OCI-LY7 (cell line): Measurements from ENCODE around the gene CENPK. TPM values are rescaled to one million over a fixed set of nuclear protein-coding genes. Genes with fewer than 3 reads are reported as not detected.

Source experiments
- BruUV-seq: library from RNA; stranded (reverse); fragments of 400-500 nt; replicated peaks from 2 replicates; lab custom pipeline; 2021; lab: Mats Ljungman, UMichigan
- CTCF ChIA-PET: fragments of 300-600 bp; sonication (Branson Sonifier 250); formaldehyde crosslinking; loops from one replicate; lab custom pipeline; 2022; ENCODE audit warnings: antibody characterized with exemption; ENCODE audit not compliant: unreplicated experiment; lab: Charles Lee
- POLR2A ChIA-PET: fragments of 300-600 bp; sonication (Branson Sonifier 250); formaldehyde crosslinking; loops from one replicate; lab custom pipeline; 2022; ENCODE audit warnings: antibody characterized with exemption; lab: Charles Lee
- DNase-seq: peaks from one replicate; pipeline ENCODE4 v3.0.0-alpha.2; 2015; ENCODE audit warnings: low spot score
- H2AFZ ChIP-seq: fragments of 200-600 bp; sonication (generic), shearing (Covaris generic); 2 replicates; pipeline ENCODE4 v1.6.1; 2014; ENCODE audit warnings: mild to moderate bottlenecking, antibody characterized with exemption, low read length, moderate library complexity
- H3K27ac ChIP-seq: fragments of 200-600 bp; sonication (generic); 2 replicates; pipeline ENCODE4 v1.5.1; 2014; ENCODE audit warnings: mixed run types, low read depth, mild to moderate bottlenecking, moderate library complexity, low read length, inconsistent platforms; ENCODE audit not compliant: poor library complexity, severe bottlenecking
- H3K36me3 ChIP-seq: fragments of 200-600 bp; sonication (generic); 2 replicates; pipeline ENCODE4 v1.6.1; 2014; ENCODE audit warnings: mild to moderate bottlenecking, antibody characterized with exemption, low read length, moderate library complexity, mixed read lengths; ENCODE audit not compliant: insufficient read depth
- H3K4me1 ChIP-seq: fragments of 200-600 bp; sonication (generic); 2 replicates; pipeline ENCODE4 v1.5.1; 2014; ENCODE audit warnings: mild to moderate bottlenecking, low read length; ENCODE audit not compliant: insufficient read depth, poor library complexity, severe bottlenecking
- H3K4me2 ChIP-seq: fragments of 200-600 bp; sonication (generic); 2 replicates; pipeline ENCODE4 v1.6.1; 2014; ENCODE audit warnings: mild to moderate bottlenecking, low read length
- H3K4me3 ChIP-seq: fragments of 200-600 bp; sonication (generic); 2 replicates; pipeline ENCODE4 v1.5.1; 2014; ENCODE audit warnings: mild to moderate bottlenecking, low read depth, low read length; ENCODE audit not compliant: poor library complexity, severe bottlenecking
- H3K79me2 ChIP-seq: fragments of 200-600 bp; sonication (generic); 2 replicates; pipeline ENCODE4 v1.6.1; 2016; ENCODE audit warnings: low read depth, mild to moderate bottlenecking, low read length, moderate library complexity, mixed read lengths; ENCODE audit not compliant: insufficient read depth
- H3K9me2 ChIP-seq: fragments of 200-600 bp; sonication (generic); 2 replicates; pipeline ENCODE4 v1.6.1; 2016; ENCODE audit warnings: mild to moderate bottlenecking, low read length, mixed read lengths; ENCODE audit not compliant: insufficient read depth
- H3K9me3 ChIP-seq: fragments of 200-600 bp; sonication (generic); 2 replicates; pipeline ENCODE4 v1.6.1; 2014; ENCODE audit warnings: mild to moderate bottlenecking, mixed run types, low read length, mixed read lengths
- H4K20me1 ChIP-seq: fragments of 200-600 bp; sonication (generic); 2 replicates; pipeline ENCODE4 v1.6.1; 2014; ENCODE audit warnings: mild to moderate bottlenecking, antibody characterized with exemption, low read length, moderate library complexity, mixed read lengths; ENCODE audit not compliant: insufficient read depth
- EZH2phosphoT487 ChIP-seq: fragments of 200-600 bp; sonication (generic); IDR thresholded peaks from 2 replicates; pipeline ENCODE4 v1.6.1; 2018; ENCODE audit warnings: low read depth, borderline replicate concordance, mild to moderate bottlenecking, mixed run types, antibody characterized with exemption, low read length, moderate library complexity, mixed read lengths
- intact Hi-C: fragments of 100-400 bp; cut with micrococcal nuclease; formaldehyde crosslinking; loops from one replicate; pipeline ENCODE4 v1.10.0; 2022; ENCODE audit not compliant: unreplicated experiment
- total RNA-seq, 2 experiments: library from RNA; depleted of rRNA in 1 of 2; stranded (reverse); fragments of >200 nt in 1 of 2; shearing (Covaris generic) in 1 of 2; gene quantifications; 2 replicates each; pipeline ENCODE4 v1.2.3, GENCODE V29; 2014 to 2022
- TF ChIP-seq, protein P1 (sequence below): fragments of 200-600 bp; sonication (generic); conservative IDR thresholded peaks from 2 replicates; pipeline ENCODE4 v1.5.1; 2014; ENCODE audit warnings: mild to moderate bottlenecking, antibody characterized with exemption, low read length, moderate library complexity, mixed read lengths

The CENPK gene
- total RNA-seq, 2 experiments from 2014 or later: 52.6 to 90.0 TPM

DNA sequence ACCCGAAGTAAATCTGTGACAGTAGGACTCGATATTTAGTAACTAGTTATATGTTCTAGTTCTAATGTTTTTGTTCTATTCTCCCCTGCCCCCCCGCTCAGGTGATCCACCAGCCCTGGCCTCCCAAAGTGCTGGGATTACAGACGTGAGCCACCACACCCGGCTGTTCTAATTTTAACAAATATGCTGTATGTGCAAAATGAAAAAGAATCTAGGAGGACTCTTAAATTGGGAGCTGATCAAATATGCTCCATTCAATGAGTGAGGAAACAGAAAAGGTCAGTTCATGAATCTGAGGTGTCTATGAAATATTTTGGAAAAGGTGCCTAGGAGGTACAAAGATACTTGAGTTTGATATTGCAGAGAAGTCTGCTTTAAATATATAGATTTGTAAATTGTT, 16.8 kb downstream of the CENPK start:
- Histone ChIP-seq H3K9me2 (no peaks in the 10 kb centered on the region), H3K4me3 (no peak overlapping the region), H3K79me2 (no peaks in the 10 kb centered on the region), H2AFZ (no peak overlapping the region), H3K9me3 (no peaks in the 10 kb centered on the region), H3K4me2 (no peak overlapping the region), H3K27ac (no peak overlapping the region), H3K36me3 (peaks cover 99% of the 10 kb centered on the region), H4K20me1 (no peaks in the 10 kb centered on the region), H3K4me1 (no peaks in the 10 kb centered on the region)
- ChIA-PET POLR2A (interaction anchor here (1.7 kb wide), 1 partner anchor 10 kb away, joined by 11 read pairs; no protein-coding TSS in a partner anchor), CTCF (no interaction called here)
- TF ChIP-seq EZH2phosphoT487: no peak
- TF ChIP-seq, protein P1, sequence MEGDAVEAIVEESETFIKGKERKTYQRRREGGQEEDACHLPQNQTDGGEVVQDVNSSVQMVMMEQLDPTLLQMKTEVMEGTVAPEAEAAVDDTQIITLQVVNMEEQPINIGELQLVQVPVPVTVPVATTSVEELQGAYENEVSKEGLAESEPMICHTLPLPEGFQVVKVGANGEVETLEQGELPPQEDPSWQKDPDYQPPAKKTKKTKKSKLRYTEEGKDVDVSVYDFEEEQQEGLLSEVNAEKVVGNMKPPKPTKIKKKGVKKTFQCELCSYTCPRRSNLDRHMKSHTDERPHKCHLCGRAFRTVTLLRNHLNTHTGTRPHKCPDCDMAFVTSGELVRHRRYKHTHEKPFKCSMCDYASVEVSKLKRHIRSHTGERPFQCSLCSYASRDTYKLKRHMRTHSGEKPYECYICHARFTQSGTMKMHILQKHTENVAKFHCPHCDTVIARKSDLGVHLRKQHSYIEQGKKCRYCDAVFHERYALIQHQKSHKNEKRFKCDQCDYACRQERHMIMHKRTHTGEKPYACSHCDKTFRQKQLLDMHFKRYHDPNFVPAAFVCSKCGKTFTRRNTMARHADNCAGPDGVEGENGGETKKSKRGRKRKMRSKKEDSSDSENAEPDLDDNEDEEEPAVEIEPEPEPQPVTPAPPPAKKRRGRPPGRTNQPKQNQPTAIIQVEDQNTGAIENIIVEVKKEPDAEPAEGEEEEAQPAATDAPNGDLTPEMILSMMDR: no peak
- BruUV-seq: no TSS peak
- intact Hi-C loops: no loop called here
- DNase-seq: no peak

DNA sequence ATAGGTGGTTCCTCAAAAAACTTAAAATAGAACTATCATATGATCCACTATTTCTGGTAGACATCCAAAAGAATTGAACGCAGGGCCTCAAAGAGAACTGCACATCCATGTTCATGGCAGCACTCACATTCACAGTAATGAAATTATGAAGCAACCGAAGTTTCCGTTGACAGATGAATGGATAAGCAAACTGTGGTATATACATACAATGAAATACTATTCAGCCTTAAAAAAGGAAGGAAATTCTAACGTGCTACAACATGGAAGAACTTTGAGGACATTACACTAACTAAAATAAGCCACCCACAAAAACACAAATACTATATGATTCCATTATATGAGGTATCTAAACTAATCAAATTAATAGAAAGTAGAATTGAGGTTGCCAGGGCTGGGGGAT, 18.5 kb downstream of the CENPK start:
- intact Hi-C loops: no loop called here
- Histone ChIP-seq H3K79me2 (no peaks in the 10 kb centered on the region), H3K36me3 (peaks cover 98% of the 10 kb centered on the region), H3K4me3 (no peak overlapping the region), H3K4me2 (no peak overlapping the region), H4K20me1 (no peaks in the 10 kb centered on the region), H3K9me2 (no peaks in the 10 kb centered on the region), H2AFZ (no peak overlapping the region), H3K4me1 (no peaks in the 10 kb centered on the region), H3K9me3 (no peaks in the 10 kb centered on the region), H3K27ac (no peak overlapping the region)
- no TSS peak for BruUV-seq
- POLR2A ChIA-PET: interaction anchor here (1.0 to 1.3 kb wide), 2 partner anchors 12 to 63 kb away, joined by 3 to 8 read pairs; no protein-coding TSS in a partner anchor
- TF ChIP-seq, protein P1: no peak
- DNase-seq: no peak
- CTCF ChIA-PET: no interaction called here

DNA sequence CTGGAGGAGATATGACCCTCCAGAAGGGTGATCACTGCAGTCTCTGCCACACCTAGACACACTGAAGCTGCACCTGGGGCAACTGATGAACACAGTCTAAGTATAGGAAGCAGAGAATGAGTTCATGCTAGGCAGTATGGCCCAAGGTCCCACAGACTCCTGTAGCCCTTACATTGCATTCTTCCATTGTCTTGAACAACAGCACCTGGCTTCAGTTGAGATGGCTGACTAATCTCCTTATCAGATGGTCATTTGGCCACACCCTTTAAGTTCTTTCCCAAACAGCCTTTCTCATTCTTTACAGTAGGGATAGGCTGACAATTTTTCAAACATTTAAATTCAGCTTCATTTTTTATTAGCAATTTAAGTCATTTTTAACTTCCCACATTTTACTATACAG, 23.1 kb downstream of the CENPK start:
- Histone ChIP-seq H3K27ac (no peak overlapping the region), H4K20me1 (no peaks in the 10 kb centered on the region), H2AFZ (no peak overlapping the region), H3K4me1 (no peaks in the 10 kb centered on the region), H3K79me2 (no peaks in the 10 kb centered on the region), H3K36me3 (peaks cover 83% of the 10 kb centered on the region), H3K4me2 (no peak overlapping the region), H3K9me2 (no peaks in the 10 kb centered on the region), H3K4me3 (no peak overlapping the region), H3K9me3 (no peaks in the 10 kb centered on the region)
- DNase-seq: no peak
- TF ChIP-seq, protein P1: no peak
- TF ChIP-seq EZH2phosphoT487: no peak
- intact Hi-C loops: no loop called here
- ChIA-PET POLR2A (interaction anchor here (0.5 kb wide), 1 partner anchor 27 kb away, joined by 3 read pairs; no protein-coding TSS in a partner anchor), CTCF (no interaction called here)
- no TSS peak for BruUV-seq
